Upper lobe of left lung (tissue), 6 donors: ENCODE measurements around the gene INPP5D. TPM values are rescaled to one million over a fixed set of nuclear protein-coding genes. Genes with fewer than 3 reads are reported as not detected.

Source experiments
- ATAC-seq, 2 donors: fragments of 200-7000 bp; cut with Tn5 transposase; one replicate each; pipeline ENCODE4 v1.9.1; 2022; ENCODE audit warnings: mild to moderate bottlenecking in 2 of 2, moderate library complexity in 2 of 2; ENCODE audit not compliant: low FRiP score in 2 of 2
- DNase-seq, 2 donors: peaks; one replicate each; pipeline ENCODE4 v3.0.0-alpha.2; 2019 to 2020
- H3K27ac ChIP-seq, 4 donors: fragments of 200-600 bp; sonication (generic); one replicate each; pipeline ENCODE4 v1.5.1; 2016 to 2019
- H3K27me3 ChIP-seq, 4 donors: fragments of 200-600 bp; sonication (generic); one replicate each; pipeline ENCODE4 v1.5.1; 2017 to 2019
- H3K36me3 ChIP-seq, 4 donors: fragments of 200-600 bp; sonication (generic); one replicate each; pipeline ENCODE4 v1.5.1; 2016 to 2019
- H3K4me1 ChIP-seq, 4 donors: fragments of 200-600 bp; sonication (generic); one replicate each; pipeline ENCODE4 v1.5.1; 2018 to 2019
- H3K4me3 ChIP-seq, 4 donors: fragments of 200-600 bp; sonication (generic); one replicate each; pipeline ENCODE4 v1.5.1; 2017 to 2019; ENCODE audit warnings: mild to moderate bottlenecking in 2 of 4, moderate library complexity in 1 of 4
- H3K9me3 ChIP-seq, 4 donors: fragments of 200-600 bp; sonication (generic); one replicate each; pipeline ENCODE4 v1.5.1; 2018 to 2019
- CTCF ChIP-seq, 6 experiments: fragments of 450-650 bp in 4 of 6; fragments of 200-600 bp in 2 of 6; sonication (generic) in 2 of 6; IDR thresholded peaks; one replicate each; pipeline ENCODE4 v1.5.1; 2016 to 2019; ENCODE audit warnings: antibody characterized with exemption in 6 of 6
- EP300 ChIP-seq, 4 donors: sonication (generic); formaldehyde crosslinking; IDR thresholded peaks; one replicate each; pipeline ENCODE4 v1.5.1; 2017; ENCODE audit warnings: antibody characterized with exemption in 4 of 4, control low read depth in 2 of 4
- POLR2A ChIP-seq, 4 donors: fragments of 450-650 bp; IDR thresholded peaks; one replicate each; pipeline ENCODE4 v1.5.1; 2016 to 2017; ENCODE audit warnings: antibody characterized with exemption in 4 of 4, mild to moderate bottlenecking in 2 of 4
- POLR2AphosphoS5 ChIP-seq, 2 donors: sonication (generic); formaldehyde crosslinking; IDR thresholded peaks; one replicate each; pipeline ENCODE4 v1.5.1; 2017; ENCODE audit warnings: antibody characterized with exemption in 2 of 2
- WGBS, 2 donors: methylation state at CpG; one replicate each; pipeline ENCODE4 v1.1.5; 2017 to 2018; 5-methylcytosine and 5-hydroxymethylcytosine counted together
- total RNA-seq, 6 donors: library from RNA; depleted of rRNA in 4 of 6; stranded (reverse); fragments of >200 nt in 4 of 6; gene quantifications; one replicate each; pipeline versions ENCODE4 v1.1.0 to v1.2.1, GENCODE V29; 2016 to 2021
- donor health status: DM: no; HTN: no; CAD: no; lungs with moderate emphysema.
- donor health status: DM: no; HTN: yes; CAD: no; lungs with severe emphysema.

Gene INPP5D
- total RNA-seq, 6 donors from 2014 or later = 17.6 to 243 (median 31.7) TPM

- Histone ChIP-seq H3K9me3 (no peaks in the 10 kb centered on the region), H3K27me3 (no peaks in the 10 kb centered on the region), H3K4me1 (peaks cover 42 to 57% (median 49%) of the 10 kb centered on the region in 4 donors), H3K4me3 (peak overlapping the region in 1 of 4 donors; percentile 56), H3K27ac (peak overlapping the region; percentile 87 to 94 (median 90)), H3K36me3 (no peaks in the 10 kb centered on the region)
- DNase-seq (no peak), ATAC-seq (no peak)
- 42 to 87% methylated on average over 3 to 7 of the region's 7 CpGs for WGBS, 2 donors
- TF ChIP-seq EP300 (IDR thresholded peaks at IDR 0.05) = no peak
- TF ChIP-seq POLR2AphosphoS5 (IDR thresholded peaks at IDR 0.05) = no peak
- no peak for TF ChIP-seq POLR2A (IDR thresholded peaks at IDR 0.05)
- no peak for TF ChIP-seq CTCF (IDR thresholded peaks at IDR 0.05)
Observed at GRCh38 chr2:233059547-233059796, 670 bp upstream of the INPP5D start.

- TF ChIP-seq EP300 (IDR thresholded peaks at IDR 0.05) (no peak), POLR2AphosphoS5 (IDR thresholded peaks at IDR 0.05) (no peak), POLR2A (IDR thresholded peaks at IDR 0.05) (no peak), CTCF (IDR thresholded peaks at IDR 0.05) (no peak)
- Histone ChIP-seq H3K4me1 (peaks cover 49 to 65% (median 54%) of the 10 kb centered on the region in 4 donors), H3K9me3 (no peaks in the 10 kb centered on the region), H3K36me3 (no peaks in the 10 kb centered on the region), H3K4me3 (peak overlapping the region; percentile 32 to 61 (median 52)), H3K27ac (peak overlapping the region; percentile 87 to 94 (median 90)), H3K27me3 (no peaks in the 10 kb centered on the region)
- ATAC-seq = peak; percentile 2 to 25
- no peak for DNase-seq
- 70 to 79% methylated on average over 6 to 13 of the region's 13 CpGs for WGBS, 2 donors
Observed at GRCh38 chr2:233060501-233060979, 398 bp downstream of the INPP5D start.

- Histone ChIP-seq H3K27me3 (no peaks in the 10 kb centered on the region), H3K27ac (peak overlapping the region; percentile 87 to 94 (median 90)), H3K9me3 (no peaks in the 10 kb centered on the region), H3K4me1 (peaks cover 53 to 67% (median 55%) of the 10 kb centered on the region in 4 donors), H3K36me3 (no peaks in the 10 kb centered on the region), H3K4me3 (peak overlapping the region; percentile 32 to 61 (median 52))
- TF ChIP-seq POLR2AphosphoS5 (IDR thresholded peaks at IDR 0.05) = no peak
- TF ChIP-seq EP300 (IDR thresholded peaks at IDR 0.05) = no peak
- no peak for TF ChIP-seq CTCF (IDR thresholded peaks at IDR 0.05)
- no peak for TF ChIP-seq POLR2A (IDR thresholded peaks at IDR 0.05)
- WGBS, 2 donors = 32 to 35% methylated on average over 7 to 10 of the region's 10 CpGs
- ATAC-seq (peak in 1 of 2 donors; percentile 16), DNase-seq (no peak)
Observed at GRCh38 chr2:233060980-233061590, 943 bp downstream of the INPP5D start.

GRCh38 chr2:233061591-233062450 is 1.7 kb downstream of the INPP5D start:
- 25 to 29% methylated on average over 9 to 12 of the region's 12 CpGs for WGBS, 2 donors
- Histone ChIP-seq H3K36me3 (no peaks in the 10 kb centered on the region), H3K4me1 (peaks cover 55 to 73% (median 58%) of the 10 kb centered on the region in 4 donors), H3K9me3 (no peaks in the 10 kb centered on the region), H3K4me3 (peak overlapping the region; percentile 17 to 61 (median 52)), H3K27ac (peak overlapping the region; percentile 87 to 94 (median 90)), H3K27me3 (no peaks in the 10 kb centered on the region)
- peak; percentile 51 to 55 for ATAC-seq
- peak in 4 of 6 experiments; percentile 19 to 62 (median 33) for TF ChIP-seq CTCF (IDR thresholded peaks at IDR 0.05)
- no peak for TF ChIP-seq EP300 (IDR thresholded peaks at IDR 0.05)
- TF ChIP-seq POLR2AphosphoS5 (IDR thresholded peaks at IDR 0.05) = peak in 1 of 2 donors; percentile 69
- TF ChIP-seq POLR2A (IDR thresholded peaks at IDR 0.05) = peak in 1 of 4 donors; percentile 47
- DNase-seq = peak; percentile 65 to 80
